SK-N-SH treated with all-trans-retinoic acid at 6 μM for 48 hours (cell line): ENCODE results near the gene SFMBT1.

ENCODE experiments used
- ARNTL ChIP-seq: fragments of 450-650 bp; formaldehyde crosslinking; IDR thresholded peaks from 2 replicates; pipeline ENCODE4 v1.5.0; 2020; ENCODE audit warnings: low read depth, mild to moderate bottlenecking, moderate library complexity, borderline replicate concordance
- CSRNP3 ChIP-seq: fragments of 250-450 bp; sonication (Bioruptor Pico); IDR thresholded peaks from 2 replicates; pipeline ENCODE4 v1.5.1; 2021; ENCODE audit warnings: mild to moderate bottlenecking, moderate library complexity
- ESRRG ChIP-seq: fragments of 250-450 bp; sonication (Bioruptor Pico); IDR thresholded peaks from 2 replicates; pipeline ENCODE4 v1.6.1; 2021; ENCODE audit warnings: mild to moderate bottlenecking
- PATZ1 ChIP-seq: fragments of 250-450 bp; sonication (Bioruptor Pico); IDR thresholded peaks from 2 replicates; pipeline ENCODE4 v1.8.0; 2020; ENCODE audit warnings: mild to moderate bottlenecking, moderate library complexity, borderline replicate concordance
- PPARA ChIP-seq: fragments of 250-450 bp; sonication (Bioruptor Pico); IDR thresholded peaks from 2 replicates; pipeline ENCODE4 v1.5.0; 2020; ENCODE audit warnings: mild to moderate bottlenecking, borderline replicate concordance
- RARB ChIP-seq: fragments of 250-450 bp; sonication (Bioruptor Pico); IDR thresholded peaks from 2 replicates; pipeline ENCODE4 v1.8.0; 2021; ENCODE audit warnings: mild to moderate bottlenecking, moderate library complexity
- TSHZ2 ChIP-seq: fragments of 250-450 bp; sonication (Bioruptor Pico); IDR thresholded peaks from 2 replicates; pipeline ENCODE4 v1.5.0; 2020; ENCODE audit warnings: mild to moderate bottlenecking, moderate library complexity
- ZC3H10 ChIP-seq: fragments of 250-450 bp; sonication (Bioruptor Pico); IDR thresholded peaks from 2 replicates; pipeline ENCODE4 v1.5.1; 2021; ENCODE audit warnings: mild to moderate bottlenecking, moderate library complexity
- ZFP3 ChIP-seq: fragments of 250-450 bp; sonication (Bioruptor Pico); IDR thresholded peaks from 2 replicates; pipeline ENCODE4 v1.5.0; 2020; ENCODE audit warnings: mild to moderate bottlenecking, moderate library complexity
- ZNF565 ChIP-seq: fragments of 450-650 bp; formaldehyde crosslinking; conservative IDR thresholded peaks from 2 replicates; pipeline ENCODE4 v1.5.0; 2020; ENCODE audit warnings: low read depth, mild to moderate bottlenecking, moderate library complexity
- ZNF70 ChIP-seq: fragments of 450-650 bp; formaldehyde crosslinking; IDR thresholded peaks from 2 replicates; pipeline ENCODE4 v1.5.0; 2020; ENCODE audit warnings: mild to moderate bottlenecking, moderate library complexity

- TF ChIP-seq ESRRG, result no peak
- TF ChIP-seq ZFP3 (CRISPR knock-in tag), result no peak
- no peak for TF ChIP-seq ZNF70 (CRISPR knock-in tag)
- TF ChIP-seq ARNTL (CRISPR knock-in tag), result no peak
- TF ChIP-seq ZNF565 (CRISPR knock-in tag), result no peak
- no peak for TF ChIP-seq TSHZ2 (CRISPR knock-in tag)
- TF ChIP-seq PATZ1, result no peak
- TF ChIP-seq RARB (CRISPR knock-in tag), result no peak
- TF ChIP-seq CSRNP3 (CRISPR knock-in tag), result no peak
- TF ChIP-seq PPARA (CRISPR knock-in tag), result no peak
- no peak for TF ChIP-seq ZC3H10
Observed at GRCh38 chr3:53030619-53031449, 15.0 kb downstream of the SFMBT1 start.
